Measurements from ENCODE around the gene HNRNPM.

DNA sequence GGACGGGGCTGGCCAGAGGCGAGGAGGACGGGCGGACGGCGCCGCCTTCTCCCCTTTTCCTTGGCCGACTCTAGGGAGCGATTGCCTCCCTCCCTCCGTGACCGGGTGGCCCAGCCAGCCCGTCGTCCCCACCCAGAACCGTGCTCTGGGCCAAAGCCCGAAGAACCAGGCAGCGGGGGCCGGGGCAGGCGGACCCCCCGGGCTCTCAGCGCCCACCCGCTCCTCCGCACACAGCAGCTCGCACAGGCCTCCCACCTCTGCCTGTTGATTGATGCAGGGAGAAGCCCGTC is 41.0 kb upstream of the HNRNPM start:
- TF ChIP-seq, protein P1, sequence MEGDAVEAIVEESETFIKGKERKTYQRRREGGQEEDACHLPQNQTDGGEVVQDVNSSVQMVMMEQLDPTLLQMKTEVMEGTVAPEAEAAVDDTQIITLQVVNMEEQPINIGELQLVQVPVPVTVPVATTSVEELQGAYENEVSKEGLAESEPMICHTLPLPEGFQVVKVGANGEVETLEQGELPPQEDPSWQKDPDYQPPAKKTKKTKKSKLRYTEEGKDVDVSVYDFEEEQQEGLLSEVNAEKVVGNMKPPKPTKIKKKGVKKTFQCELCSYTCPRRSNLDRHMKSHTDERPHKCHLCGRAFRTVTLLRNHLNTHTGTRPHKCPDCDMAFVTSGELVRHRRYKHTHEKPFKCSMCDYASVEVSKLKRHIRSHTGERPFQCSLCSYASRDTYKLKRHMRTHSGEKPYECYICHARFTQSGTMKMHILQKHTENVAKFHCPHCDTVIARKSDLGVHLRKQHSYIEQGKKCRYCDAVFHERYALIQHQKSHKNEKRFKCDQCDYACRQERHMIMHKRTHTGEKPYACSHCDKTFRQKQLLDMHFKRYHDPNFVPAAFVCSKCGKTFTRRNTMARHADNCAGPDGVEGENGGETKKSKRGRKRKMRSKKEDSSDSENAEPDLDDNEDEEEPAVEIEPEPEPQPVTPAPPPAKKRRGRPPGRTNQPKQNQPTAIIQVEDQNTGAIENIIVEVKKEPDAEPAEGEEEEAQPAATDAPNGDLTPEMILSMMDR (IDR thresholded peaks at IDR 0.05), result no peak
- TF ChIP-seq POLR2A (IDR thresholded peaks at IDR 0.05), result no peak
